ENCODE measurements around the gene PHF12.
"Not testable (repeated sequence)": the region's sequence is repeated elsewhere in the genome, so short reads cannot be mapped to it uniquely, and the experiment has no call there.

PHF12 gene

DNA sequence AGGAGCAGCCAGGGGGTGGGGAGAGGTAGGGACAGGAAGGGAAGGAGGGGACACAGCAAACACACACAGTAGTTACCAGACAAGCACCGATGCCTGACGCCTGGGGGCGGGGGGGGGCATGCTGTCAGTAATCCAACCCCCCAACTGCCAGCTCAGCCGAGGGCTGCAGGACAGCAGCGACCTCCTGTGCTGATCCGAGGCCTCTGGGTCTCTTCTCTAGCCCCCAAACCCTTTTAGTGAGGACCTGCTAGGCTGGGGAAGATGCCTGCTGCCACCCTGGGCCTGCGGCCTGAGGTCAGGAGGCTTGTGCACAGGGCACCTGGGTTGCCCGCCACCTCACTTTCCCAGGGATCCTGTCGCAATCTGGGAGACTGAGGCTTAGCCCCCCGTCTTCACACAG lies 65.4 kb downstream of the PHF12 start:
- DNase-seq, result no peak

- DNase-seq, result no peak
Measured at GRCh38 chr17:28885363-28885762, 66.0 kb downstream of the PHF12 start.

DNA sequence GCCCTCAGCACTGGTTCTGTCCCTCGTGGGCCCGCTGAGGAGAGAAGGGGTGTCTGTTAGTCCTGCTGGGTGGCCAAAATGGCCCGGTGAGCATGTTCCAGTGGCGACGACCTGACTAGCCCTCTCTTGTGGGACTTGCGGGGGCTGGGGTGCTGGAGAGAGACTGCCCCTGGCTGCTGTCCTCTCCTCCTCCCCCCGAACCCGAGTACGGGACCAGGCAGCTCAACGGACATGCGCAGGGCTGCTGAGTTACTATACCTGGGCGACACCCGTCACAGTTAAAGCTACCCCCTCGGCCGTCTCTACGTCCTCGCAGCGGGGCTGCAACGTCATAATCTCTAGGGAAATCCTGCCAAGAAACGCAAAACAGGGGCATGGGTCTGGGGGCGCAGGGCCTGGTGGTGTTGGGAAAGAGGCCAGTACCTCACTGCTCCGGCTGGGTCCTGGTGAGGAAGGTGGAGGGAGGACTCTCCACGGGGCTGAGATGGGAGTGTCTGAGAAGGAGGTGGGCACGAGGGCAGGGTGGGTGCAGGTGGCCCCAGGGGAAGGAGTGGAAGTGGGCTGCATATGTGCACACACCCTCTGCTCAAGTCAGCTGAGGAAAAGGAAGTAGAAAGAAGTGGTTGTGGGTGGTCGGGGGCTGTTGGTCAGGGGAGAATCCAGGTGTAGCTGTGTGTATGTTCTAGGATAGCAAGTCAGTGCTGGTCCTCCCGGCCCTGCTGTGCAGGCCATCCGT lies 67.2 kb downstream of the PHF12 start:
- no peak for DNase-seq

- DNase-seq, result no peak
Measured at GRCh38 chr17:28882154-28882895, 69.0 kb downstream of the PHF12 start.

DNA sequence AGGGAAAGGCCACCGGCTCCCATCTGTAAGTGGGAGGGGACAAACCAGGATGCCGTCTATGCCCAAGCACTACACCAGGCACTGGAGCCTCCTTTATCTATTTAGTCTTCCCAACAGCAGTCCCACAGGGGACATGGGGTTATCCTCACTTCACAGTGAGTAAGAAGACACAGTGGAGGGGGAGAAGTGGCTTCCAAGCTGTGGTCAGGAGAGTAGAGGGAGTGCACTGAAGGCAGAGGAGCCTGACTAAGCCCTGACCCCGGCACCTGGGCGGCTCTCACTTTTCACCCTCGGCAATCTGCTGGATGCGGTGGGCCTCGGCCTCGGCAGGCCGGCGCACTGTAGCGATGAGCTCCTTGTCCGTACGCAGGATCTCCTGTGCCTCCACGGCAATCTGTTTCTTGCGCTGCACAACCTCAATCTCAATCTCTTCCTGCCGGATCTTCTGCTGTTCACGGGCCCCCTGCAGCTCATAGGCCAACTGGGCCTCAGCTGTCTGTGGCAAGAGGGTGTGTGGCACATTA lies 69.7 kb downstream of the PHF12 start:
- no peak for DNase-seq

DNA sequence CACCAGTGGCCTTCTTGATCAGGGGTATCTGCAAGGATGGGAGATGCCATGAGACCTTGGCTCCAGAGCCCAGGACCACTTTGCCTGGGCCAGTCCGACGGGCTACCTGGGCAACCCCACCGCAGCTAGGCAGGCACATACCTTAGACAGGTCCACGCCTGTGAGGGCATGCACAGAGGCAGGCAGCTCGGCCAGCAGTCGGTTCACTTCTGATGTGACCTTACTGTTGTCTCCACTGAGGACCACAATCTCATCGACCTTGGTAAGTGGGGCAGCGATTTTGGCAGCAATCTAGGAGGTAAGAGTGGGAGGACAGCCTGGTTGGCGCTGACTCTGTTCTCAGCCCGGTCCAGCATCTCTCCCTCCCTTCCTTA lies 70.8 kb downstream of the PHF12 start:
- no peak for DNase-seq

- no peak for DNase-seq
Measured at GRCh38 chr17:28879886-28880571, 71.3 kb downstream of the PHF12 start.

- no peak for DNase-seq
Measured at GRCh38 chr17:28878981-28879380, 72.3 kb downstream of the PHF12 start.

GRCh38 chr17:28878158-28878910 lies 73.0 kb downstream of the PHF12 start:
- no peak for DNase-seq

GRCh38 chr17:28877150-28877711 lies 74.1 kb downstream of the PHF12 start:
- not testable (repeated sequence) for DNase-seq

DNA sequence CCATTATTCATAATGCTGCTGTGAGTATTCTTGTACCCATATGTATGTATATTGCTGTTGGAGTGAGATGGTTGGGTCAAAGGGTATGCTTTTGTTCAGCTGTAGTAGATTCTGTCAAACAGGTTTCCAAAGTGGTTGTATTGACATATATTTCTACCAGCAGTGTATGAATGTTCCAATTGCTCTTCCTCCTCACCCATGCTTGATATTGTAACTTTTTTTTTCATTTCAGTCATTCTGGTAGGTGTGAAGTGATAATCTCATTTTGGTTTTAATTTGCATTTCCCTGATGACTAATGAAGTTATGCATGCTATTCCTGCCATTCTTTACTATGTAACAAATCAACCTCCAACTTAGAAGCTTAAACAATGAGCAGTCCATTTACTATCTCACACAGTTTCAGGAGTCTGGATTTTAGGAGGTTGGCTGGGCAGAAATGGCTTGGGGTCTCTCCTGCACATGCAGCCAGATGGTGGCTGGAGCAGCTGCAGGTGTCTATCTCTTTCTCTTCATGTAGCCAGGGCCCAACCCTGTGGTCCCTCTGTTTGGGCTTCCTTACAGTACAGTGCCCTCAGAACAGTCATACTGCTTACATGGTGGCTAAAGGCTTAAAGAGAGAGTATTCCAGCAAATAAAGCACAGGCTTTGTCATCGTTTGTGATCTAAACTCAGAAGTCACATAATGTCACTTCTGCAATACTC lies 75.3 kb downstream of the PHF12 start:
- no peak for DNase-seq

- no peak for DNase-seq
Measured at GRCh38 chr17:28874750-28875149, 76.6 kb downstream of the PHF12 start.

- DNase-seq, result no peak
Measured at GRCh38 chr17:28873839-28874238, 77.5 kb downstream of the PHF12 start.

DNA sequence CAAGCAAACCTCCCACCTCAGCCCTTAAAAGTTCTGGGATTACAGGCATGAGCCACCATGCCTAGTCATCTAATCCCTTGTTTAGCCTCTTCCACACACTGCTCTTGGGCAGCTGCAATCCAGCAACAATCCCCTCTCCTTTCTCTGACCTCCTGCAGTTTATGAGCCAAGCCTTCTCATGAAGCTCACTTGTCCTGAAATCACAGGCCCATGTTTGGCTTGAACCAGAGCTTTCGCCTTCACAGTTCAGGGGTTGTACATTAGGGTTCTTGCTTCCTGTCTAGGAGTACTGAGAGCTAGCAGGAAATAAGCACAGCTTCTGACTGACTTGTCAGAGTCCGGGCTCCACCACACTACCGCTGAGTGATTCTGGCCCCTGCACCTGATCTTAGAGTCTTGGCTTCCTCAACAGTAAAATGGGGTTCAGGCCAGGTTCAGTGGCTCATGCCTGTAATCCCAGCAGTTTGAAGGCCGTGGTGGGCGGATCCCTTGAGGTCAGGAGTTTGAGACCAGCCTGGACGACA lies 80.2 kb downstream of the PHF12 start:
- DNase-seq, result no peak

DNA sequence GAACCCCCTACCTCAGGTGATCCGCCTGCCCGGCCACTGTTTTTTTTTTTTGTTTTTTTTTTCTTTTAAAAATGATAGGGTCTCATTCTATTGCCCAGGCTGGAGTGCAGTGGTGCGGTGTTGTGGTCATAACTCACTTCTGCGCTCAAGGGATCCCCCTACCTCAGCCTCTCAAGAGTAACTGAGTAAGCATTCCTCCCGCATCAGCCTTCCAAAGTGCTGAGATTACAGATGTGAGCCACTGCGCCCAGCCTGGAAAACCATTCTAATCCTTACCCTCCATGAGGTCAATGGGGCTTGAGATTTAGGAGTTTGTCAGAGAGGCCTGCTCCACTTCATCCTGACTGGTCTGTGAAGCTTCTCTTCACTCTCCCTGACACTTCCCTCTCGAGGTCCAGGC lies 84.0 kb downstream of the PHF12 start:
- no peak for DNase-seq

- DNase-seq, result no peak
Measured at GRCh38 chr17:28865946-28866752, 85.2 kb downstream of the PHF12 start.

DNA sequence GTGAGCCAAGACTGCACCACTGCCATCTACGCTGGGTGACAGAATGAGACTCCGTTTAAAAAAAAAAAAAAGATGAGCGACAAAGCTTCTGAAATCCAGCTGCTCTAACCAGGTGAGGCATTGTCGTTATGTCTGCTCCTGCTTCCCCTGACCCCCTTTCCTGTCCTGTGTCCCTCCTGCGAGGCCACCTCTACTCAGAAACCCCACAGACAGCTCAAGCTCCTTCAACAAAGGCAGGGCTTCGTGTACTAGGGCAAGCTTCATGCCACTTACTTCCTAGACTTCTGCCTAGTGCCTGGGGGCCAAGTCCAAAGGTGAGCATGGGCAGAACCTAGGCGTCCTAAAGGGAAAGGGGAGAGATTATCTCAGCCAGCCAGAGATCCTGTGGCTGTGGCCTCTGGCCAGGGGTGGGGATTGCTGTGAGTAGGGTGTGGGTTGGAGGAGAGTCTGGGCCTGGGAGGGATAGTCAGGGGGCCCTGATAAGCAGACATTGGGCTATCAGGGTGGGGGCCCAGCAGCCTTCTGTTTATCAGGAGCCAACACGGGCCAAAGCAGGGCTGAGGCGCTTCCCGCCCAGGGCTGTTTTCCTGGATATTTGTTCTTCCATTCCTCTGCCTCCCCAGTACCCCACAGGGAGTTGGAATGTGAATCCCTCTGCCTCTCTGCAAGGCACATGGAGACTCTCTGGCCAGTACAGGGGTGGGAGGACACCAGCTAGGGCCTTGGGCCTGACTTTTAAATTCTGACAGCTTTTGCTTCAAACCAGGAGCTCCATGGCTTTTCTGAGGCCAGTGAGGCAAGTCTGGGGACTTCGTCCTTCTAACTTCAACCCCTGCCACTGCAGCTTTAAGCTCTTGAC lies 86.1 kb downstream of the PHF12 start:
- no peak for DNase-seq

- DNase-seq, result no peak
Measured at GRCh38 chr17:28863953-28864352, 87.4 kb downstream of the PHF12 start.

Data from nucleus accumbens (tissue), 56 donors.